HG02981 (cell line): ENCODE results near the gene DCUN1D4.

Experiments used
- ATAC-seq: cut with Tn5 transposase; IDR thresholded peaks from one replicate; pipeline ENCODE4 v1.9.1; 2021; ENCODE audit warnings: mild to moderate bottlenecking, moderate library complexity; ENCODE audit not compliant: unreplicated experiment

DCUN1D4 gene

DNA sequence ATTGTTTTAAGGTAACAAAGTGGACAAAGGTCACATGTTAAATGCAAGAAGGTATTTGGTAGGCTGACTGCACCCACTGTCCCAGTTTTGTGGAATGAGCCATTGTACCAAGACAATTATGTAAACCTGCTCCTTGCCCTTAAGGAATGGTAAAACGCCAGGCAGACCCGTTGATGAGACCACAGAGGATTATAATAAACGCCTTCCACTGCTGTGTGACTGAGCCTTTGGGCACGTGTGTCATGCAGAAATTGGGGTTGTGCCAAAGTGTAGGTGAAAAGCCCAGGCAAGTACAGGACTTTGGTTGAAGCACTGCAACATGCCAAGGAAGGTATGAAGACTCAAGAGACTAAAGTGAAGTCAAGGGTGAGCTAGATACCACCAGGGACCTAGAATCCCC is 117.5 kb downstream of the DCUN1D4 start:
- no peak for ATAC-seq

DNA sequence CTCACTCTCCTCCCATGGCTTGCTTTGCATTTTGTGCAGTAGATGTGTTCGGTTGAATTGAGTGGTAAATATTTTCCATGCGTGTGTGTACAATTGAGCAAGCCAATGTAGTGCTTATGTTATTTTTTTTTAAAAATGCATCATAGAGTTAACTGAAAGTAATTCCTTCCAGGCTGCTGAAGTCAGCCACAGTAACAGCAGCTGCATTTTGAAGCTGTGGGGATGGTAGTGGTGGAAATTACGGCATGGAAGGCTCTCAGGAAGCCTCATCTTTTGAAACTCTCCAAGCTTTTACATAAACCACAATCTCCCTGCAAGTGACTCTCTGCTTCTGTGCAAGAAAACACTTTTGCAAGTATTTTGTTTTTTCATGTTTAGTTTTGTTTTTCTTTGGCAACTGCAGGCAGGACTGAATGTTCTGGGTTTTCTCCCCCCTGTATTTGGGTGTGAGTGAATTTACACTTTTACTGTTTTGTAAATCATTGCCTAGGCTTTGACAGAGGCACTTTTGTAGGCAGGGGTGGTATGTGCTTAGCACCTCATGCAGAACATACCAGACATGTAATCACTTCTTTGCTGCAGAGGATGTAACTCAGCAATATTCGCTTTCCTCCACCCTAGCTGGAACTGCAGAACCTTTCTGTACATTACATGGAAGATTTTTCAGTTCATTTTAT is 121.0 kb downstream of the DCUN1D4 start:
- ATAC-seq: no peak

DNA sequence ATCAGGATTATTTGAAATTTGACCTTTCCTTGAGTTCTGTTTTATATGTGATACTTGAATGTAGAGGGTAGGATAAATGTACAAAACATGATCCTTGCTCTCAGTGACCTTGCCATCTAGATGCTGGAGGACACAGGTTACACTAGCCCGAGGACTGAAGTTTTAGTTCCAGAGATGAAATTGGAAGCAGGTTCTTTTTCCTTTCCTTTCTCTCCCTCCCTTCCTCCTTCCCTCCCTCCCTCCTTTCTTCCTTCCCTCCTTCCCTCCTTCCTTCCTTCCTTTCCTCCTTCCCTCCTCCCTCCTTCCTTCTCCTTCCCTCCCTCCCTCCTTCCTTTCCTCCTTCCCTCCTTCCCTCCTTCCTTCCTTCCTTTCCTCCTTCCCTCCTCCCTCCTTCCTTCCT is 122.9 kb downstream of the DCUN1D4 start:
- no peak for ATAC-seq
